IMR-90 (cell line): ENCODE data around the gene GNAI3. TPM values are rescaled to one million over a fixed set of nuclear protein-coding genes. Genes with fewer than 3 reads are reported as not detected.
A peak's percentile ranks its signal among the peaks of the same experiment; 100 is the strongest.

Source experiments
- ATAC-seq: fragments of 200-7000 bp; cut with Tn5 transposase; 2 replicates; pipeline ENCODE4 v1.9.1; 2020; ENCODE audit warnings: low read depth, mild to moderate bottlenecking, moderate library complexity
- BruUV-seq: library from RNA; stranded (reverse); fragments of 400-500 nt; replicated peaks from 2 replicates; lab custom pipeline; 2021; lab: Mats Ljungman, UMichigan
- CTCF ChIA-PET: fragments of 300-600 bp; formaldehyde crosslinking; extraction: SDS; loops from one replicate; lab custom pipeline; 2021; ENCODE audit warnings: antibody characterized with exemption; lab: Yijun Ruan, JAX
- POLR2A ChIA-PET: fragments of 300-600 bp; sonication (Branson Sonifier 250); formaldehyde crosslinking; loops from one replicate; lab custom pipeline; 2022; ENCODE audit warnings: antibody characterized with exemption; ENCODE audit not compliant: unreplicated experiment; lab: Charles Lee
- DNase-seq: peaks from one replicate; pipeline ENCODE4 v3.0.0; 2013
- H2AFZ ChIP-seq: replicated peaks from 2 replicates; pipeline ENCODE3; 2013; ENCODE audit warnings: low read length, mild to moderate bottlenecking; ENCODE audit not compliant: poor library complexity
- H2AK5ac ChIP-seq: 2 replicates; pipeline ENCODE4 v1.6.1; 2013; ENCODE audit warnings: low read depth, low read length, inconsistent platforms
- H2AK9ac ChIP-seq: replicated peaks from 2 replicates; pipeline ENCODE3; 2013; ENCODE audit warnings: mild to moderate bottlenecking, low read depth, low read length, moderate library complexity; ENCODE audit not compliant: poor library complexity
- H2BK120ac ChIP-seq: 2 replicates; pipeline ENCODE4 v1.6.1; 2013; ENCODE audit warnings: low read depth, low read length, inconsistent platforms
- H2BK15ac ChIP-seq: 3 replicates; pipeline ENCODE4 v1.6.1; 2013; ENCODE audit warnings: low read depth, low read length, inconsistent platforms
- H2BK20ac ChIP-seq: 2 replicates; pipeline ENCODE4 v1.6.1; 2013; ENCODE audit warnings: low read depth, mild to moderate bottlenecking, inconsistent platforms, low read length, moderate library complexity
- H2BK5ac ChIP-seq: 2 replicates; pipeline ENCODE4 v1.6.1; 2013; ENCODE audit warnings: mild to moderate bottlenecking, low read depth, low read length, inconsistent platforms; ENCODE audit not compliant: poor library complexity, severe bottlenecking
- H3K14ac ChIP-seq: replicated peaks from 2 replicates; pipeline ENCODE4 v1.6.1; 2013; ENCODE audit warnings: low read depth, low read length, inconsistent platforms
- H3K18ac ChIP-seq: 2 replicates; pipeline ENCODE4 v1.6.1; 2013; ENCODE audit warnings: low read depth, low read length, control low read depth
- H3K23ac ChIP-seq: 2 replicates; pipeline ENCODE4 v1.6.1; 2013; ENCODE audit warnings: low read depth, low read length, inconsistent platforms
- H3K27ac ChIP-seq: 2 replicates; pipeline ENCODE4 v1.5.1; 2013; ENCODE audit warnings: mild to moderate bottlenecking, control low read depth, low read length; ENCODE audit not compliant: insufficient read depth
- H3K27me3 ChIP-seq: 2 replicates; pipeline ENCODE4 v1.6.1; 2013; ENCODE audit warnings: low read length; ENCODE audit not compliant: control insufficient read depth, insufficient read depth
- H3K36me3 ChIP-seq: 2 replicates; pipeline ENCODE4 v1.6.1; 2013; ENCODE audit warnings: low read length, mixed read lengths; ENCODE audit not compliant: control insufficient read depth, insufficient read depth
- H3K4ac ChIP-seq: 2 replicates; pipeline ENCODE4 v1.6.1; 2013; ENCODE audit warnings: low read depth, low read length, inconsistent platforms
- H3K4me1 ChIP-seq: 2 replicates; pipeline ENCODE4 v1.6.1; 2013; ENCODE audit warnings: low read length, mixed read lengths; ENCODE audit not compliant: control insufficient read depth, insufficient read depth
- H3K4me2 ChIP-seq: 2 replicates; pipeline ENCODE4 v1.6.1; 2013; ENCODE audit warnings: low read depth, mild to moderate bottlenecking, control low read depth, low read length, moderate library complexity
- H3K4me3 ChIP-seq: 2 replicates; pipeline ENCODE4 v1.5.1; 2013; ENCODE audit warnings: low read depth, mild to moderate bottlenecking, control low read depth, low read length, moderate library complexity; ENCODE audit not compliant: insufficient read depth
- H3K56ac ChIP-seq: 2 replicates; pipeline ENCODE4 v1.6.1; 2013; ENCODE audit warnings: low read length, inconsistent platforms; ENCODE audit not compliant: insufficient read depth; ENCODE audit errors: extremely low read depth
- H3K79me1 ChIP-seq, 2 experiments: 2 replicates each; pipeline ENCODE4 v1.6.1; 2013; ENCODE audit warnings: low read length in 2 of 2, inconsistent platforms in 1 of 2, low read depth in 1 of 2
- H3K9ac ChIP-seq: 2 replicates; pipeline ENCODE4 v1.6.1; 2013; ENCODE audit warnings: low read depth, low read length, control low read depth
- H3K9me1 ChIP-seq: 2 replicates; pipeline ENCODE4 v1.6.1; 2013; ENCODE audit warnings: low read length, inconsistent platforms; ENCODE audit not compliant: insufficient read depth
- H3K9me3 ChIP-seq: 2 replicates; pipeline ENCODE4 v1.6.1; 2013; ENCODE audit warnings: low read length; ENCODE audit not compliant: control insufficient read depth, insufficient read depth
- H4K20me1 ChIP-seq: 2 replicates; pipeline ENCODE4 v1.6.1; 2013; ENCODE audit warnings: low read length, inconsistent platforms; ENCODE audit not compliant: insufficient read depth
- H4K5ac ChIP-seq: 2 replicates; pipeline ENCODE4 v1.6.1; 2013; ENCODE audit warnings: mild to moderate bottlenecking, low read depth, low read length, control low read depth
- H4K8ac ChIP-seq, 2 experiments: 2 replicates each; pipeline ENCODE4 v1.6.1; 2013; ENCODE audit warnings: low read depth in 2 of 2, low read length in 2 of 2, control low read depth in 1 of 2, inconsistent platforms in 1 of 2
- H4K91ac ChIP-seq: 2 replicates; pipeline ENCODE4 v1.6.1; 2013; ENCODE audit warnings: low read depth, low read length, inconsistent platforms; ENCODE audit not compliant: insufficient read depth
- BHLHE40 ChIP-seq: fragments of 150-350 bp; IDR thresholded peaks from 2 replicates; pipeline ENCODE4 v1.6.1; 2016; ENCODE audit warnings: mild to moderate bottlenecking, low read depth, low read length
- CEBPB ChIP-seq: IDR thresholded peaks from 2 replicates; pipeline ENCODE4 v1.6.1; 2012; ENCODE audit warnings: low read depth, low read length, improper control_type of control experiment
- CHD1 ChIP-seq: IDR thresholded peaks from 2 replicates; pipeline ENCODE4 v1.6.1; 2012; ENCODE audit warnings: low read depth, low read length, improper control_type of control experiment
- CTCF ChIP-seq: conservative IDR thresholded peaks from 2 replicates; pipeline ENCODE4 v1.5.1; 2012; ENCODE audit warnings: mild to moderate bottlenecking, low read depth, low read length, improper control_type of control experiment
- ELK1 ChIP-seq: fragments of 150-350 bp; IDR thresholded peaks from 2 replicates; pipeline ENCODE4 v1.6.1; 2016; ENCODE audit warnings: low read depth, mild to moderate bottlenecking, low read length, moderate library complexity, borderline replicate concordance
- FOS ChIP-seq: fragments of 150-350 bp; IDR thresholded peaks from 2 replicates; pipeline ENCODE4 v1.6.1; 2016; ENCODE audit warnings: low read depth, low read length
- MAFK ChIP-seq: IDR thresholded peaks from 2 replicates; pipeline ENCODE4 v1.6.1; 2012; ENCODE audit warnings: low read depth, low read length, improper control_type of control experiment
- MAZ ChIP-seq: IDR thresholded peaks from 2 replicates; pipeline ENCODE4 v1.6.1; 2012; ENCODE audit warnings: low read depth, mild to moderate bottlenecking, low read length, improper control_type of control experiment, moderate library complexity, borderline replicate concordance
- MXI1 ChIP-seq: IDR thresholded peaks from 2 replicates; pipeline ENCODE4 v1.6.1; 2012; ENCODE audit warnings: low read depth, mild to moderate bottlenecking, low read length, moderate library complexity, borderline replicate concordance
- NFE2L2 ChIP-seq: fragments of 150-350 bp; IDR thresholded peaks from 2 replicates; pipeline ENCODE4 v1.6.1; 2016; ENCODE audit warnings: low read depth, mild to moderate bottlenecking, low read length
- POLR2A ChIP-seq: IDR thresholded peaks from 2 replicates; pipeline ENCODE4 v1.6.1; 2012; ENCODE audit warnings: mild to moderate bottlenecking, low read depth, low read length
- RAD21 ChIP-seq: IDR thresholded peaks from 2 replicates; pipeline ENCODE4 v1.6.1; 2012; ENCODE audit warnings: low read length, improper control_type of control experiment
- RCOR1 ChIP-seq: IDR thresholded peaks from 2 replicates; pipeline ENCODE4 v1.6.1; 2012; ENCODE audit warnings: mild to moderate bottlenecking, low read length, improper control_type of control experiment; ENCODE audit not compliant: insufficient replicate concordance
- RFX5 ChIP-seq: IDR thresholded peaks from 2 replicates; pipeline ENCODE4 v1.8.0; 2012; ENCODE audit warnings: low read depth, mild to moderate bottlenecking, low read length, moderate library complexity
- SMC3 ChIP-seq: fragments of 150-350 bp; IDR thresholded peaks from 2 replicates; pipeline ENCODE4 v1.6.1; 2016; ENCODE audit warnings: low read depth, mild to moderate bottlenecking, antibody characterized with exemption, low read length, moderate library complexity
- USF2 ChIP-seq: fragments of 150-350 bp; IDR thresholded peaks from 2 replicates; pipeline ENCODE4 v1.6.1; 2017; ENCODE audit warnings: mild to moderate bottlenecking, antibody characterized with exemption, low read length, low read depth
- WGBS, 2 experiments: methylation state at CpG; one replicate each; pipeline versions ENCODE4 v1.1.5 to v1.1.7; 2013; ENCODE audit warnings: missing lambda C conversion rate in 2 of 2; ENCODE audit not compliant: insufficient read length in 1 of 2; ENCODE audit errors: extremely low coverage in 2 of 2; 5-methylcytosine and 5-hydroxymethylcytosine counted together
- dilution Hi-C: fragments of 300-500 bp; cut with HindIII; formaldehyde crosslinking; loops from one replicate; pipeline ENCODE4 v1.14.3; 2018; ENCODE audit warnings: low sequenced_read_pairs; ENCODE audit not compliant: unreplicated experiment
- in situ Hi-C: fragments of 300-500 bp; cut with MboI; formaldehyde crosslinking; loops from 3 replicates; pipeline ENCODE4 v1.14.3; 2019; ENCODE audit warnings: low sequenced_read_pairs, inconsistent platforms, mixed read lengths
- intact Hi-C: fragments of 100-400 bp; cut with micrococcal nuclease; formaldehyde crosslinking; loops from 2 replicates; pipeline ENCODE4 v1.10.0; 2022
- polyA plus RNA-seq, 3 experiments: library from polyadenylated mRNA; depleted of rRNA; stranded (reverse); fragments of >200 nt; gene quantifications; 2 replicates each; pipeline ENCODE4 v1.2.3, GENCODE V29; 2012; ENCODE audit warnings: low replicate concordance in 1 of 3
- total RNA-seq: library from RNA; depleted of rRNA; stranded (reverse); fragments of >200 nt; gene quantifications from 2 replicates; pipeline ENCODE4 v1.2.3, GENCODE V29; 2012

GNAI3 gene
- total and polyA plus RNA-seq, 2 of the 4 experiments (the other 2 are of a cell fraction), result 5.9 to 14.9 TPM

GRCh38 chr1:109579491-109579890 is 31.1 kb downstream of the GNAI3 start:
- H2AK5ac ChIP-seq, result no peak overlapping the region
- no peak overlapping the region for H3K56ac ChIP-seq
- peaks cover 26 to 65% of the 10 kb centered on the region in 2 experiments for H3K79me1 ChIP-seq
- H3K23ac ChIP-seq, result no peak overlapping the region
- H4K91ac ChIP-seq, result no peak overlapping the region
- no peak overlapping the region for H2BK5ac ChIP-seq
- no peak overlapping the region for H3K18ac ChIP-seq
- DNase-seq, result peak; percentile 28
- H3K9ac ChIP-seq, result no peak overlapping the region
- no peak overlapping the region for H3K4me2 ChIP-seq
- in situ Hi-C loops (no loop called here), dilution Hi-C loops (no loop called here), intact Hi-C loops (no loop called here)
- H2BK120ac ChIP-seq, result no peak overlapping the region
- no peak overlapping the region for H2BK15ac ChIP-seq
- no peak overlapping the region for H2BK20ac ChIP-seq
- no peak overlapping the region for H3K27ac ChIP-seq
- H4K5ac ChIP-seq, result no peak overlapping the region
- TF ChIP-seq POLR2A, result no peak
- TF ChIP-seq CHD1, result no peak
- TF ChIP-seq USF2, result no peak
- TF ChIP-seq SMC3, result no peak
- no peak for TF ChIP-seq BHLHE40
- no peak for TF ChIP-seq CEBPB
- no peak for TF ChIP-seq CTCF
- TF ChIP-seq NFE2L2, result no peak
- no peak for TF ChIP-seq FOS
- no peak for TF ChIP-seq ELK1
- TF ChIP-seq RFX5, result no peak
- TF ChIP-seq MAFK, result no peak
- no peak for TF ChIP-seq RAD21
- TF ChIP-seq RCOR1, result no peak
- TF ChIP-seq MXI1, result no peak
- TF ChIP-seq MAZ, result no peak
- no peaks in the 10 kb centered on the region for H3K9me3 ChIP-seq
- peaks cover 8% of the 10 kb centered on the region; the same call in 1 of the 2 replicates for H3K9me1 ChIP-seq
- H3K36me3 ChIP-seq, result peaks cover 16% of the 10 kb centered on the region
- CTCF ChIA-PET, result interaction anchor here (0.6 to 0.9 kb wide), 2 partner anchors 16 to 513 kb away, joined by 3 read pairs; no protein-coding TSS in a partner anchor
- no peak overlapping the region for H2AK9ac ChIP-seq
- H4K20me1 ChIP-seq, result peaks cover 14% of the 10 kb centered on the region; the same call in 1 of the 2 replicates
- H3K4me3 ChIP-seq, result no peak overlapping the region
- no peak overlapping the region for H2AFZ ChIP-seq
- H3K14ac ChIP-seq, result no peak overlapping the region
- POLR2A ChIA-PET, result interaction anchor here (0.6 kb wide), 1 partner anchor 21 kb away, joined by 4 read pairs; no protein-coding TSS in a partner anchor
- no peaks in the 10 kb centered on the region for H3K27me3 ChIP-seq
- no CpG with 5 or more reads among the region's 1 CpG for whole genome bisulfite sequencing, 2 experiments
- H3K4me1 ChIP-seq, result peaks cover 8% of the 10 kb centered on the region
- BruUV-seq, result no TSS peak
- peak; percentile 64 for ATAC-seq
- no peak overlapping the region for H3K4ac ChIP-seq
- H4K8ac ChIP-seq, result no peak overlapping the region
